Fibroblast of lung (primary cell): ENCODE results near the gene KRTAP2-3. TPM values are rescaled to one million over a fixed set of nuclear protein-coding genes. Genes with fewer than 3 reads are reported as not detected.

Experiments
- DNase-seq, 2 donors: peaks; one replicate each; pipeline versions ENCODE4 v3.0.0 to v3.0.0-alpha.2; 2010; ENCODE audit warnings: low read depth in 2 of 2
- H2AFZ ChIP-seq: 2 replicates; pipeline ENCODE4 v1.5.1; 2012; ENCODE audit warnings: low read length, control low read depth, inconsistent platforms
- H3K27ac ChIP-seq: 2 replicates; pipeline ENCODE4 v1.5.1; 2011; ENCODE audit warnings: low read length, control low read depth; ENCODE audit not compliant: insufficient read depth
- H3K27me3 ChIP-seq: 2 replicates; pipeline ENCODE4 v1.5.1; 2011; ENCODE audit warnings: mild to moderate bottlenecking, low read length; ENCODE audit not compliant: control insufficient read depth, insufficient read depth
- H3K36me3 ChIP-seq: 2 replicates; pipeline ENCODE4 v1.5.1; 2011; ENCODE audit warnings: low read length; ENCODE audit not compliant: control insufficient read depth, insufficient read depth
- H3K4me1 ChIP-seq: 2 replicates; pipeline ENCODE4 v1.5.1; 2011; ENCODE audit warnings: low read length; ENCODE audit not compliant: control insufficient read depth, insufficient read depth; ENCODE audit errors: extremely low read depth
- H3K4me2 ChIP-seq: 2 replicates; pipeline ENCODE4 v1.5.1; 2011; ENCODE audit warnings: low read length, control low read depth; ENCODE audit not compliant: insufficient read depth; ENCODE audit errors: extremely low read depth
- H3K4me3 ChIP-seq, 4 experiments: fragments of 200-600 bp in 1 of 4; sonication (generic) in 1 of 4; replicated peaks in 1 of 4; 2 replicates each; pipeline ENCODE4 v1.5.1; 2011 to 2016; ENCODE audit warnings: low read length in 4 of 4, low read depth in 3 of 4, mild to moderate bottlenecking in 3 of 4, control low read depth in 2 of 4, inconsistent platforms in 1 of 4, mixed read lengths in 1 of 4; ENCODE audit not compliant: insufficient read depth in 1 of 4; ENCODE audit errors: control extremely low read depth in 1 of 4
- H3K79me2 ChIP-seq: 2 replicates; pipeline ENCODE4 v1.5.1; 2012; ENCODE audit warnings: mild to moderate bottlenecking, low read length, inconsistent platforms; ENCODE audit not compliant: control insufficient read depth, insufficient read depth
- H3K9ac ChIP-seq: 2 replicates; pipeline ENCODE4 v1.5.1; 2011; ENCODE audit warnings: mild to moderate bottlenecking, low read length, control low read depth; ENCODE audit not compliant: insufficient read depth
- H3K9me3 ChIP-seq: 2 replicates; pipeline ENCODE4 v1.5.1; 2012; ENCODE audit warnings: low read depth, low read length; ENCODE audit not compliant: control insufficient read depth, insufficient read depth
- H4K20me1 ChIP-seq: 2 replicates; pipeline ENCODE4 v1.5.1; 2011; ENCODE audit warnings: low read length; ENCODE audit not compliant: control insufficient read depth, insufficient read depth; ENCODE audit errors: extremely low read depth
- EZH2 ChIP-seq: IDR thresholded peaks from 2 replicates; pipeline ENCODE4 v1.5.1; 2012; ENCODE audit warnings: low read length, control low read depth, mild to moderate bottlenecking; ENCODE audit errors: missing control alignments
- polyA plus RNA-seq, 2 donors: library from polyadenylated mRNA; depleted of rRNA in 1 of 2; stranded (reverse) in 1 of 2; unstranded in 1 of 2; fragments of >200 nt; gene quantifications; 2 replicates each; pipeline ENCODE4 v1.2.1, GENCODE V29; 2011 to 2012; ENCODE audit warnings: missing spikeins in 1 of 2
- total RNA-seq: library from RNA; depleted of rRNA; stranded (reverse); fragments of >200 nt; gene quantifications from 2 replicates; pipeline ENCODE4 v1.2.1, GENCODE V29; 2014
- TF ChIP-seq, protein P1 (sequence below), 2 donors: IDR thresholded peaks in 1 of 2; conservative IDR thresholded peaks in 1 of 2; 1 replicate in 1 of 2; 2 replicates in 1 of 2; pipeline ENCODE4 v1.5.1; 2011 to 2012; ENCODE audit warnings: low read length in 2 of 2, control low read depth in 1 of 2, inconsistent platforms in 1 of 2, low read depth in 1 of 2, mild to moderate bottlenecking in 1 of 2

The KRTAP2-3 gene
- total and polyA plus RNA-seq, 2 donors (not counting 1 experiment from before 2014, with no cell fraction given) = 0.84 TPM; not detected in 1

DNA sequence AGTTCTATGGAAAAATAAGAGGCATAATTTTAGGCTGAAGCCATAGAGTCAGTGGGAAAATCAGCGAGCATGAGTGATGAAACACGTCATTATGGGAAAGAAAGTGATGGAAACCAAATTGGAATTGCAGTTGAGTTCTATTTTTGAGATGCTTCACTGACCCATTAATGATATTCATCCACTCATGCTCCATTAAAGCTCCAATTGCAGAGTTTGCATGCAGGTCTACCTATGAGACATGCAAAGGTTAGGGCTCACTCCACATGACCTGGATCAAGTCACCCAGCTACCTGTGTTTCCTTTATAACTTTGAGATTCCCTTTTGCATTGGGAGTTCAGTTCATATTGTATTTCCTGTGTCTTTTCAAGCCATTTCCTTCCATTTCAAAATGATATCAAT is 13.8 kb upstream of the KRTAP2-3 start:
- Histone ChIP-seq H3K36me3 (no peaks in the 10 kb centered on the region), H3K27me3 (no peaks in the 10 kb centered on the region), H3K27ac (no peak overlapping the region), H2AFZ (no peak overlapping the region), H3K4me2 (no peak overlapping the region), H3K4me3 (no peak overlapping the region), H3K4me1 (no peaks in the 10 kb centered on the region), H3K9ac (no peak overlapping the region), H4K20me1 (no peaks in the 10 kb centered on the region), H3K79me2 (no peaks in the 10 kb centered on the region), H3K9me3 (no peaks in the 10 kb centered on the region)
- DNase-seq = no peak
- no peak for TF ChIP-seq EZH2
- TF ChIP-seq, protein P1, sequence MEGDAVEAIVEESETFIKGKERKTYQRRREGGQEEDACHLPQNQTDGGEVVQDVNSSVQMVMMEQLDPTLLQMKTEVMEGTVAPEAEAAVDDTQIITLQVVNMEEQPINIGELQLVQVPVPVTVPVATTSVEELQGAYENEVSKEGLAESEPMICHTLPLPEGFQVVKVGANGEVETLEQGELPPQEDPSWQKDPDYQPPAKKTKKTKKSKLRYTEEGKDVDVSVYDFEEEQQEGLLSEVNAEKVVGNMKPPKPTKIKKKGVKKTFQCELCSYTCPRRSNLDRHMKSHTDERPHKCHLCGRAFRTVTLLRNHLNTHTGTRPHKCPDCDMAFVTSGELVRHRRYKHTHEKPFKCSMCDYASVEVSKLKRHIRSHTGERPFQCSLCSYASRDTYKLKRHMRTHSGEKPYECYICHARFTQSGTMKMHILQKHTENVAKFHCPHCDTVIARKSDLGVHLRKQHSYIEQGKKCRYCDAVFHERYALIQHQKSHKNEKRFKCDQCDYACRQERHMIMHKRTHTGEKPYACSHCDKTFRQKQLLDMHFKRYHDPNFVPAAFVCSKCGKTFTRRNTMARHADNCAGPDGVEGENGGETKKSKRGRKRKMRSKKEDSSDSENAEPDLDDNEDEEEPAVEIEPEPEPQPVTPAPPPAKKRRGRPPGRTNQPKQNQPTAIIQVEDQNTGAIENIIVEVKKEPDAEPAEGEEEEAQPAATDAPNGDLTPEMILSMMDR (conservative IDR thresholded peaks at IDR 0.05 in 1 of 2, IDR thresholded peaks at IDR 0.05 in 1 of 2; ENCODE audit: low read depth in 1 of 2, low read length in 2 of 2) = no peak

DNA sequence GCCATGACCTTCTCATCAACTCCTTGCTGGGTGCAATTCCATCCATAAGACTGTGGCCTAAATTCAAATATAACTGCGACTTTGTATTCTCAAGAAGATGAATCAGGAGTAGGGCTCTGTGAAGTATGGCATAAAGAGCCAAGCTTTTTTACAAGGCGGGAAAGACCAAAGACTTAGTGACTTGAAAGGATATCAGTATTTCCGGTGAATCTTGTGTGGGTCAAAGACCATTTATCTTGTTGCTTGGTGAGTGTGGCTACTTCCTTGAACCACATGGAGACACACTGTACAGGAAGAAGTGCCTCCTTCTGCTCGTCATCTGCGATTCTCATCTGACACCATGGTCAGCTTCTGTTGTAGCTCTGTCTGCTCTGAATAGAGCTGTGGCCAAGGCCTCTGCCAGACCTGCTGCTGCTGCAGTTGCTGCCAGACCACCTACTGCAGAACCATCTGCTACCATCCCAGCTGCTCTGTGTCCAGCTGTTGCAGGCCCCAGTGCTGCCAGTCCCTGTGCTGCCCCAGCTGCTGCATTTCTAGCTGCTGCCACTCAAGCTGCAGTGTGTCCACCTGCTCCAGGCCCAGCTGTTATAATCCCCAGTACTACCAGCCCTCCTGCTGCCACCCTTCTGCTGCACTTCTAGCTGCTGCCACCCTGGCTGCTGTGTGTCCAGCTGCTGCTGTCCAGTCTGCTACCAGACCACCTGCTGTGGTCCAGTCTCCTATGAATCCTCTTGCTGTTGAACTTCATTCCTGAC is 11.9 kb upstream of the KRTAP2-3 start:
- no peaks in the 10 kb centered on the region for H3K79me2 ChIP-seq
- no peak for DNase-seq
- TF ChIP-seq, protein P1 (conservative IDR thresholded peaks at IDR 0.05 in 1 of 2, IDR thresholded peaks at IDR 0.05 in 1 of 2; ENCODE audit: low read depth in 1 of 2, low read length in 2 of 2) = no peak
- no peak for TF ChIP-seq EZH2
- H3K4me3 ChIP-seq = no peak overlapping the region
- H3K4me1 ChIP-seq = peaks cover 5% of the 10 kb centered on the region
- H2AFZ ChIP-seq = no peak overlapping the region
- no peaks in the 10 kb centered on the region for H4K20me1 ChIP-seq
- no peaks in the 10 kb centered on the region for H3K9me3 ChIP-seq
- H3K27ac ChIP-seq = no peak overlapping the region
- H3K4me2 ChIP-seq = no peak overlapping the region
- H3K27me3 ChIP-seq = no peaks in the 10 kb centered on the region
- H3K36me3 ChIP-seq = no peaks in the 10 kb centered on the region
- no peak overlapping the region for H3K9ac ChIP-seq

DNA sequence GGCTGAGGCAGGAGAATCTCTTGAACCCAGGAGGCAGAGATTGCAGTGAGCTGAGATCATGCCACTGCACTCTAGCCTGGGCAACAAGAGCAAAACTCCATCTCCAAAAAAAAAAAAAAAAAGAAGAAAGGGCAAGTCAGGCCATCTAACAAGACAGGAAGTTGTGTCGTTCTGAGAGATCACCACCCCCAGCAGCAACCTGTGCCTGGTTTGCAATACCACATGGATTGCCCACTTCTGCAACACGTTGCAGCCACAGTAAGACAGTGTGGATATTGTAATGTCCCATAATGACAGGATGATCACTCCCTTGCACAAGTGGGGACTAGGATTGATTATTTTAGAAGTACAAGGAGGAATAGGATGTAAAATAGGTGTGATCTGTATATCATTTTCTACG is 9.1 kb upstream of the KRTAP2-3 start:
- Histone ChIP-seq H3K36me3 (no peaks in the 10 kb centered on the region), H3K27ac (no peak overlapping the region), H2AFZ (no peak overlapping the region), H3K79me2 (no peaks in the 10 kb centered on the region), H3K9ac (no peak overlapping the region), H3K9me3 (no peaks in the 10 kb centered on the region), H3K4me3 (no peak overlapping the region), H3K4me2 (no peak overlapping the region), H3K4me1 (peaks cover 12% of the 10 kb centered on the region), H3K27me3 (no peaks in the 10 kb centered on the region), H4K20me1 (no peaks in the 10 kb centered on the region)
- no peak for DNase-seq
- TF ChIP-seq, protein P1 (conservative IDR thresholded peaks at IDR 0.05 in 1 of 2, IDR thresholded peaks at IDR 0.05 in 1 of 2; ENCODE audit: low read depth in 1 of 2, low read length in 2 of 2) = no peak
- no peak for TF ChIP-seq EZH2
